ENCODE results near the gene RRM1.

RRM1 gene

GRCh38 chr11:4074266-4074665 is 20.3 kb upstream of the RRM1 start:
- H3K79me2 ChIP-seq (ENCODE audit: insufficient read depth, low read length): no peaks in the 10 kb centered on the region
- H3K9me2 ChIP-seq (ENCODE audit: low read depth, low read length): no peaks in the 10 kb centered on the region
- no peak overlapping the region for H3K4me2 ChIP-seq (ENCODE audit: low read length)
- no peak overlapping the region for H3K9ac ChIP-seq (ENCODE audit: low read length)
- H3K36me3 ChIP-seq (ENCODE audit: insufficient read depth, low read length): peaks cover 13% of the 10 kb centered on the region; the same call in 1 of the 2 replicates
- no peaks in the 10 kb centered on the region for H3K9me3 ChIP-seq (ENCODE audit: low read length)
- no peaks in the 10 kb centered on the region for H3K4me1 ChIP-seq (ENCODE audit: insufficient read depth, low read length, severe bottlenecking)
- no peak overlapping the region for H2AFZ ChIP-seq (ENCODE audit: low read length)
- H4K20me1 ChIP-seq (ENCODE audit: insufficient read depth, low read length): no peaks in the 10 kb centered on the region
- H3K27me3 ChIP-seq (ENCODE audit: insufficient read depth, low read length): no peaks in the 10 kb centered on the region
- no peak overlapping the region for H3K4me3 ChIP-seq (ENCODE audit: low read depth, low read length, poor library complexity, severe bottlenecking)
- H3K27ac ChIP-seq (ENCODE audit: low read depth, low read length, poor library complexity, severe bottlenecking): no peak overlapping the region
- no peak for TF ChIP-seq CTCF (IDR thresholded peaks at IDR 0.05; ENCODE audit: low read length)
- TF ChIP-seq EZH2 (IDR thresholded peaks at IDR 0.05; ENCODE audit: borderline replicate concordance, low read length): no peak
- no peaks in the 10 kb centered on the region for H3F3A ChIP-seq (ENCODE audit: insufficient read depth, low read length)

GRCh38 chr11:4076774-4077173 is 17.8 kb upstream of the RRM1 start:
- Histone ChIP-seq H4K20me1 (ENCODE audit: insufficient read depth, low read length) (no peaks in the 10 kb centered on the region), H3K9me2 (ENCODE audit: low read depth, low read length) (no peaks in the 10 kb centered on the region), H3K9me3 (ENCODE audit: low read length) (no peaks in the 10 kb centered on the region), H3K27me3 (ENCODE audit: insufficient read depth, low read length) (no peaks in the 10 kb centered on the region), H3K4me3 (ENCODE audit: low read depth, low read length, poor library complexity, severe bottlenecking) (no peak overlapping the region), H3K79me2 (ENCODE audit: insufficient read depth, low read length) (no peaks in the 10 kb centered on the region), H3K4me2 (ENCODE audit: low read length) (no peak overlapping the region), H3K36me3 (ENCODE audit: insufficient read depth, low read length) (peaks cover 7% of the 10 kb centered on the region; the same call in 1 of the 2 replicates), H3F3A (ENCODE audit: insufficient read depth, low read length) (no peaks in the 10 kb centered on the region), H3K27ac (ENCODE audit: low read depth, low read length, poor library complexity, severe bottlenecking) (no peak overlapping the region), H3K4me1 (ENCODE audit: insufficient read depth, low read length, severe bottlenecking) (no peaks in the 10 kb centered on the region), H3K9ac (ENCODE audit: low read length) (no peak overlapping the region), H2AFZ (ENCODE audit: low read length) (no peak overlapping the region)
- TF ChIP-seq EZH2 (IDR thresholded peaks at IDR 0.05; ENCODE audit: borderline replicate concordance, low read length) (no peak), CTCF (IDR thresholded peaks at IDR 0.05; ENCODE audit: low read length) (no peak)

- Histone ChIP-seq H3K9me2 (ENCODE audit: low read depth, low read length) (no peaks in the 10 kb centered on the region), H2AFZ (ENCODE audit: low read length) (no peak overlapping the region), H3K4me1 (ENCODE audit: insufficient read depth, low read length, severe bottlenecking) (no peaks in the 10 kb centered on the region), H4K20me1 (ENCODE audit: insufficient read depth, low read length) (no peaks in the 10 kb centered on the region), H3K79me2 (ENCODE audit: insufficient read depth, low read length) (no peaks in the 10 kb centered on the region), H3K4me3 (ENCODE audit: low read depth, low read length, poor library complexity, severe bottlenecking) (no peak overlapping the region), H3K9ac (ENCODE audit: low read length) (no peak overlapping the region), H3F3A (ENCODE audit: insufficient read depth, low read length) (no peaks in the 10 kb centered on the region), H3K27me3 (ENCODE audit: insufficient read depth, low read length) (no peaks in the 10 kb centered on the region), H3K36me3 (ENCODE audit: insufficient read depth, low read length) (peaks cover 29% of the 10 kb centered on the region), H3K4me2 (ENCODE audit: low read length) (no peak overlapping the region), H3K27ac (ENCODE audit: low read depth, low read length, poor library complexity, severe bottlenecking) (no peak overlapping the region), H3K9me3 (ENCODE audit: low read length) (no peaks in the 10 kb centered on the region)
- no peak for TF ChIP-seq EZH2 (IDR thresholded peaks at IDR 0.05; ENCODE audit: borderline replicate concordance, low read length)
- TF ChIP-seq CTCF (IDR thresholded peaks at IDR 0.05; ENCODE audit: low read length): no peak
Measured at GRCh38 chr11:4083198-4083597, 11.4 kb upstream of the RRM1 start.
